ENCODE results near the gene CLTRN. TPM values are rescaled to one million over a fixed set of nuclear protein-coding genes. Genes with fewer than 3 reads are reported as not detected.

CLTRN gene
- total RNA-seq, 1 experiment from 2014 or later: 0.10 TPM

- BruUV-seq (replicated peaks): no TSS peak
- ATAC-seq (no peak), DNase-seq (ENCODE audit: low read depth, low spot score) (no peak)
- H3K36me3 ChIP-seq (ENCODE audit: control insufficient read depth, insufficient read depth, low read length): no peaks in the 10 kb centered on the region
- ChIA-PET POLR2A (no interaction called here), CTCF (no interaction called here)
- intact Hi-C loops (cut with micrococcal nuclease; ENCODE audit: unreplicated experiment): no loop called here
- no peaks in the 10 kb centered on the region for H3K9me3 ChIP-seq (ENCODE audit: control insufficient read depth, insufficient read depth, low read depth, low read length)
- TF ChIP-seq SIN3A (IDR thresholded peaks at IDR 0.05; ENCODE audit: borderline replicate concordance, insufficient read depth, low read depth, low read length) (no peak), POLR2AphosphoS5 (IDR thresholded peaks at IDR 0.05; ENCODE audit: low read depth, low read length) (no peak), REST (IDR thresholded peaks at IDR 0.05; ENCODE audit: insufficient read depth in 1 of 2, low read depth in 2 of 2, low read length in 1 of 2) (no peak), TCF7L2 (IDR thresholded peaks at IDR 0.05; ENCODE audit: low read depth, low read length) (no peak)
- TF ChIP-seq, protein P1, sequence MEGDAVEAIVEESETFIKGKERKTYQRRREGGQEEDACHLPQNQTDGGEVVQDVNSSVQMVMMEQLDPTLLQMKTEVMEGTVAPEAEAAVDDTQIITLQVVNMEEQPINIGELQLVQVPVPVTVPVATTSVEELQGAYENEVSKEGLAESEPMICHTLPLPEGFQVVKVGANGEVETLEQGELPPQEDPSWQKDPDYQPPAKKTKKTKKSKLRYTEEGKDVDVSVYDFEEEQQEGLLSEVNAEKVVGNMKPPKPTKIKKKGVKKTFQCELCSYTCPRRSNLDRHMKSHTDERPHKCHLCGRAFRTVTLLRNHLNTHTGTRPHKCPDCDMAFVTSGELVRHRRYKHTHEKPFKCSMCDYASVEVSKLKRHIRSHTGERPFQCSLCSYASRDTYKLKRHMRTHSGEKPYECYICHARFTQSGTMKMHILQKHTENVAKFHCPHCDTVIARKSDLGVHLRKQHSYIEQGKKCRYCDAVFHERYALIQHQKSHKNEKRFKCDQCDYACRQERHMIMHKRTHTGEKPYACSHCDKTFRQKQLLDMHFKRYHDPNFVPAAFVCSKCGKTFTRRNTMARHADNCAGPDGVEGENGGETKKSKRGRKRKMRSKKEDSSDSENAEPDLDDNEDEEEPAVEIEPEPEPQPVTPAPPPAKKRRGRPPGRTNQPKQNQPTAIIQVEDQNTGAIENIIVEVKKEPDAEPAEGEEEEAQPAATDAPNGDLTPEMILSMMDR (IDR thresholded peaks at IDR 0.05): no peak
- H3K4me3 ChIP-seq (ENCODE audit: low read depth in 2 of 2, low read length in 2 of 2): no peak overlapping the region
- H3K27ac ChIP-seq (ENCODE audit: low read length): no peak overlapping the region
- H3K27me3 ChIP-seq (ENCODE audit: control insufficient read depth, insufficient read depth, low read length): no peaks in the 10 kb centered on the region
- H3K4me1 ChIP-seq (ENCODE audit: control insufficient read depth, insufficient read depth, low read length): no peaks in the 10 kb centered on the region
- in situ Hi-C loops (cut with HindIII; ENCODE audit: low pct_unique_long_range_greater_than_20kb, low sequenced_read_pairs): no loop called here
These were observed 18.1 kb downstream of the CLTRN start for GRCh38 chrX:15646543-15646942.

GRCh38 chrX:15646031-15646430 is 18.6 kb downstream of the CLTRN start:
- Histone ChIP-seq H3K4me3 (ENCODE audit: low read depth in 2 of 2, low read length in 2 of 2) (no peak overlapping the region), H3K9me3 (ENCODE audit: control insufficient read depth, insufficient read depth, low read depth, low read length) (no peaks in the 10 kb centered on the region), H3K27me3 (ENCODE audit: control insufficient read depth, insufficient read depth, low read length) (no peaks in the 10 kb centered on the region), H3K27ac (ENCODE audit: low read length) (no peak overlapping the region), H3K36me3 (ENCODE audit: control insufficient read depth, insufficient read depth, low read length) (no peaks in the 10 kb centered on the region), H3K4me1 (ENCODE audit: control insufficient read depth, insufficient read depth, low read length) (no peaks in the 10 kb centered on the region)
- intact Hi-C loops (cut with micrococcal nuclease; ENCODE audit: unreplicated experiment) (no loop called here), in situ Hi-C loops (cut with HindIII; ENCODE audit: low pct_unique_long_range_greater_than_20kb, low sequenced_read_pairs) (no loop called here)
- no peak for TF ChIP-seq SIN3A (IDR thresholded peaks at IDR 0.05; ENCODE audit: borderline replicate concordance, insufficient read depth, low read depth, low read length)
- ATAC-seq: no peak
- ChIA-PET POLR2A (no interaction called here), CTCF (no interaction called here)
- BruUV-seq (replicated peaks): no TSS peak
- DNase-seq (ENCODE audit: low read depth, low spot score): no peak

DNA sequence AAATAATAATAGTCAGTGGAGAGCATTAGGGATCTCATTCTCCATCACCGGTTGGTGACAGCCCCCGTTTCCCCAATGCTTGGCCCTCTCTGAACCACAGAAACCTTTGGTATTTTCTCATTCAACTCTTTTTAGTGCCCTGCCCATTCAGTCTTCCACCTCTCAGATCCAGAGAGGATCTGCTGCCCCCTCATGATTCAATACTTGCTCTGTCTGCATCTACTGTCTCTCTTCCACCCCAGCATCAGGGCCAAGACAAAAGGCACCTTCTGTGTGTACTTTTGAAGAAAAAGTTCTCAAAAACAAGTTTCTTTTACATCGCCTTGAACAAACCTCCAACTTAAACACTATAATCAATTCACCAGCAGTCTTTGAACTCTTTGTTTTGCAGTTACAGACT is 19.3 kb downstream of the CLTRN start:
- TF ChIP-seq SIN3A (IDR thresholded peaks at IDR 0.05; ENCODE audit: borderline replicate concordance, insufficient read depth, low read depth, low read length) (no peak), REST (IDR thresholded peaks at IDR 0.05; ENCODE audit: insufficient read depth in 1 of 2, low read depth in 2 of 2, low read length in 1 of 2) (no peak), POLR2AphosphoS5 (IDR thresholded peaks at IDR 0.05; ENCODE audit: low read depth, low read length) (no peak), TCF7L2 (IDR thresholded peaks at IDR 0.05; ENCODE audit: low read depth, low read length) (no peak)
- TF ChIP-seq, protein P1 (IDR thresholded peaks at IDR 0.05): no peak
- Histone ChIP-seq H3K4me1 (ENCODE audit: control insufficient read depth, insufficient read depth, low read length) (no peaks in the 10 kb centered on the region), H3K9me3 (ENCODE audit: control insufficient read depth, insufficient read depth, low read depth, low read length) (no peaks in the 10 kb centered on the region), H3K4me3 (ENCODE audit: low read depth in 2 of 2, low read length in 2 of 2) (no peak overlapping the region), H3K27me3 (ENCODE audit: control insufficient read depth, insufficient read depth, low read length) (no peaks in the 10 kb centered on the region), H3K36me3 (ENCODE audit: control insufficient read depth, insufficient read depth, low read length) (no peaks in the 10 kb centered on the region), H3K27ac (ENCODE audit: low read length) (no peak overlapping the region)
- ChIA-PET POLR2A (no interaction called here), CTCF (no interaction called here)
- intact Hi-C loops (cut with micrococcal nuclease; ENCODE audit: unreplicated experiment) (no loop called here), in situ Hi-C loops (cut with HindIII; ENCODE audit: low pct_unique_long_range_greater_than_20kb, low sequenced_read_pairs) (no loop called here)
- no peak for ATAC-seq
- no peak for DNase-seq (ENCODE audit: low read depth, low spot score)
- no TSS peak for BruUV-seq (replicated peaks)

Data from Panc1 (cell line).